GM19395 (cell line): ENCODE results near the gene MN1.

ENCODE experiments used
- ATAC-seq: cut with Tn5 transposase; IDR thresholded peaks from one replicate; pipeline ENCODE4 v1.9.1; 2021; ENCODE audit warnings: mild to moderate bottlenecking, moderate library complexity; ENCODE audit not compliant: unreplicated experiment

The MN1 gene

GRCh38 chr22:27827604-27828587 is 26.3 kb upstream of the MN1 start:
- no peak for ATAC-seq

- ATAC-seq = no peak
These were observed 23.6 kb upstream of the MN1 start for GRCh38 chr22:27825174-27825573.

DNA sequence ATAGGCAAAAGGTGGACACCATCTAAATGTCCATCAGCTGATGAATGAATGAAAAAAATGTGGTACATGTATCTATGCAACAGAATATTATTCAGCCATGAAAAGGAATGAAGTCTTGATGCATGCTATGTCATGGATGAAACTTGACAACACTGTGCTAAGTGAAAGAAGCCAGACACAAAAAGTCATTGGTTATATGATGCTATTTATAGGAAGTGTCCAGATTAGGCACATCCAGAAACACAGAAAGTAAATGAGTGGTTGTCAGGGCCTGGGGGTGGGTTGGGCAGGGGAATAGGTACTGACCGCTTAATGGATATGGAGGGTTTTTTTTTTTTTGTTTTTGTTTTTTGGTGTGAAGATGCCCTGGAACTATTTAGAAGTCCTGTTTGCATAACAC is 21.7 kb upstream of the MN1 start:
- no peak for ATAC-seq

- ATAC-seq = no peak
These were observed 19.6 kb upstream of the MN1 start for GRCh38 chr22:27820896-27821866.

DNA sequence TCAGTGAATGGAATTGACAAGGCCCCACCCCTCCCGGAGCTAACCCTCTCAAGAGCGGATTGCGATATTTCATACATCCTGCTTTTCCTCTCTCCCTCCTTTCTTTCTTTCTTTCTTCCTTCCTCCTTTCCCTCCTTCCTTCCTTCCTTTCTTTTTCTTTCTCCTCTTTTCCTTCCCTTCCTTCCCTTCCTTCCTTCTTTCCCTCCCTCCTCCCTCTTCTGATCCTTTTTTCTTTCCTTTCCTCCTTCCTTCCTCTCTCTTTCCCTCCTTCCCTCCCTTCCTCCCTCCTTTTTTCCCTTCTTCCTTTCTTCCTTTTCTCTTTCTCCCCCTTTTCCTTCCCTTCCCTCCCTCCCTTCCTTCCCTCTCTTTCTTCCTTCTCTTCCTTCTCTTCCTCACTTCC is 15.0 kb upstream of the MN1 start:
- ATAC-seq = no peak

- no peak for ATAC-seq
These were observed 14.4 kb upstream of the MN1 start for GRCh38 chr22:27815826-27816530.

GRCh38 chr22:27814993-27815392 is 13.4 kb upstream of the MN1 start:
- ATAC-seq = no peak

- no peak for ATAC-seq
These were observed 10.2 kb upstream of the MN1 start for GRCh38 chr22:27811778-27812177.

DNA sequence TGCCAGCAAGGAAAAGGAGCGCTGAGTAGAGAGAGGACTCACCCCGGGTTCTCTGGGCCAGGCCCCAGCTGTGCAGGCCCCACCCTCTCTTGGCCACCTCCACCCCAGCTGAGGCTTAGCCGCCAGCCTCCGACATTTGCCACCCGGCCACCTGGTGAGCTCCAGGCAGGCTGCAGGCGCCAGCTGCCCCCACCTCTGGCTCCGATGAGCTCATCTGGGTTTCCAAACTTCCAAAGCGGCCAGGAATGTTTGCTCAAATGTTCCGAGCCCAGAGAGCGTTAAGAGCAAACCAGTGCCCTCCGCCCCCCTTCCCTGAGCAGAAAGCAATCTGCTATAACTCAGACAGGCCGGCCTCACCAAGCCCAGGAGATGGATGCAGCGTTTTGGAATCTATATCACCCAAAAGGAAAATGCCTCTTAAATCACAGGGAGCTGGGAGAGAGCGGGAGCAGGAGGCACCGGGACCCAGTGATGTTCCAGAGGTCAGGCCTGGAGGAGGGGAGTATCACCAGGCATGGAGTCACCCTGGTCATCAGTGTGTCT is 9.1 kb upstream of the MN1 start:
- ATAC-seq = no peak

DNA sequence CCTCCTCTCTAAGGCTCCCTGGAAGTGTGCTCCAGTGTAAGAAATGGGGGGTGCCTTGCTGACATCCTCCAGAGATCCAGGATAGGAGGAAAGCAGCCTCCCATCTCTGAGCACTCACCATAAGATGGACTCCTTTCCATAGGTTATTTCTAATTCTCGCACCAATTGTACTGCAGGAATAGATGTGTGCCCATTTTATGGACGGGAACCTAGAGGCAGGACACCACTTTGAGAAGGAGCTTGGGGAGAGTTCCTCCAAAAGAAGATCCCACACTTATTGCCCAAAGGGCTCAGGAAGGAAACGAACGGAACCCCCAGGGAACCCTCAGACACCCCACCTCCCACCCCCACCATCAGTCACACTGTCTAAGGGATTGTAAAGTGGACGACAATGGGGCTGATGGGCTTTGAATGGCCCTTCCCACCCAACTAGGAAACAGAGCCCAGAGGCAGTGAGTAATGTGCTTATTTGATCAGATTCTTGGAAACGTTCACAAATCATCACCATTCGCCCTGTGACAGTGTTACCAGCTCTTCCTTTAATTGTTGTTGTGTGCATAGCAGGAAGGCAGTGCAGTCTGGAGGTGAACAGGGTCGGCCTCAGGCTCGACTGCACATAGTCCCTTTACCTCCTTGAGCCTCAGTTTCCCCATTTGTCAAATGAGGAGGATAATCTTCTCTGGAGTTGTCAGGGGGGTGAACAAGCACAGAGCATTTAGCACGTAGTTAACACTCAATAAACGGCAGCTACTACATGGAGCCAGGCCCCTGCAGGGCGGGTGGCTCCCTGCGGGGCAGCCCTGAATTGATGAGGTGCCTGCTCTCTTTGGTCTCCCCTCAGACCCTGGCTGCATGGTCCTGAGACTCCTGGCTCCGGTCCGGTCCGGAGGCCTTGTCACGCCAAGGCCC is 8.4 kb upstream of the MN1 start:
- no peak for ATAC-seq

- ATAC-seq = no peak
These were observed 7.7 kb upstream of the MN1 start for GRCh38 chr22:27809226-27809603.

- ATAC-seq = no peak
These were observed 7.1 kb upstream of the MN1 start for GRCh38 chr22:27808451-27809225.

DNA sequence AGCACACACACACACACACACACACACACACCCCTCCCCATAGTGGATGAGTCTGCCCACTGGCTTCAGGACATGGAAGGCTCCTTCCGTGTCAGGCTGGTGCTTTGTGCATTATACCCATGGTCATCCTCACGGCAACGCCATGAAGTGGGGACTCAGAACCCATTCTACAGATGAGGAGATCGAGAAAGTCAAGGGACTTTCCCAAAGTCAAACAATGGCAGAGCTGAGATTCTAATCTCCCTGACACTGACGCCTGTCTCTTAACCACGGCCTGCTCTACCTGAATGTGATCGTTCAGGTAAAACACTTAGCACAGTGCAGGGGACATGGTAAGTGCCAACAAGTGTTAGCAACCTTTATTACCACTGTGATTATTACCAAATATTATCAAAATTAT is 4.3 kb upstream of the MN1 start:
- no peak for ATAC-seq

DNA sequence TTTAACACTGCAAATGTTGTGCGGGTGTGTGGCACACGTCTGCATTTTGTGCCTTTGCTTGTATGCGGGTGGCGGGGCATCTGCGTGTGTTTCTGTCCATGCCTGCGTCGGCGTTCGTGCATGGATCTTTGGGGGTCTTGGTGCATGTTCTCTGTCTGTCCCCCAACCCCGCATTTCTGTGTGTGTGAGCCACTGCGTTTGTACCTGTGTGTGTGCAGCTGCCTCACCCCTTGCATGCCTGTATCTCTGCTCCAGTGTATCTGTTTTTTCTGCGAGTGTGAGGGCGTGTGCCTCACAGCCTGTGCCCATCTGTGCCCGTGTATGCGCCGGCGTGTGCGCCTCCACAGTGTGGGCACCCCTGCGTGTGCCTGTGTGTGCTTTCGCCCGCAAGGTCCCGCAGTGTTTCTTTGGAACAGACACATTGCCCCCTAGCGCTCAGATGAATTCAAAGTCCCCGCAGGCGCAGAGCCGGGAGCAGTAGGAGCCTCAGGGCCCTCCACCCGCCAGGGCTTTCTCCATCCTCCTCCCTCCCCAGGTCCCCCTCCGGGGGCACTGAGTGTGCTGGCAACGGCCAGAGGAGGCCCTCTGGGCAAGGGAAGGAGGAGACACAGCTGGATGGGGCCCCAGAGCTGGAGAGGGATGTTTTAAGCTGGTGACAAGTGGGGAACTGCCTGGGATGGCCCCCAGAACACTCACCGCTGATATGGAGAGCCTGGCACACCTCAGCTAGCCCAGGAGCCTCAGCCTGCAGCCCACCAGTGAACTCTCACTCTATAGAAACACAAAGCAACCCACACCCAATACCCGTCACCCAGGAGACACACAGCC is 3.1 kb upstream of the MN1 start:
- ATAC-seq = no peak

DNA sequence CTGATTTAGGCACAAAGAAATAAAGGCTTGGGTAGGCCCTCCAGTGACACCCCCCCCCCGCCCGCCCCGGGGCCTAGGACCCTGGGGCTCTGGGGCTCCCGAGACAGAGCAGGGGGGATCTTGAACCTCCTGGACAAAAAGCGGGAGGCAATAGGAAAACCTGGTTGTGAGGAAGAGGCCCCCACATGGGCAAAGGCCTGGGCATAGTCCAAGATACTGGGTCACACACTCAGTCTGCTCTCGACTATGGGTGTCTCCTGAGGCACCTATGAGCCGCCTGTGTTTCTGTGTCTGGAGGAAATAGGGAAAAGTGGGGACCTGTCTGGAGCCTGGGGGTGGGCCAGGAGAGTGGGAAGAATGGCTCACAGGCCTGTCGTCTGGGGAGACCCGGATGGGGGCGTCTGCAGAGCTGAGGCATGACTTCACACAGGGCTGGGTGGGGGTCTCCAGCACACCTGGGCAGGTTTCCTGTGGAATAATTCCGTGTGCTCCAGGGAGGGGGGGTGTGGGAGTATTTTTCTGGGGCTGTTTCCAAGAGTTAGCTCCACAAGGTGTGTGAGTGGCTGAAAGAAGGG is 2.4 kb upstream of the MN1 start:
- ATAC-seq = no peak

- ATAC-seq = no peak
These were observed 954 bp upstream of the MN1 start for GRCh38 chr22:27802346-27803073.

DNA sequence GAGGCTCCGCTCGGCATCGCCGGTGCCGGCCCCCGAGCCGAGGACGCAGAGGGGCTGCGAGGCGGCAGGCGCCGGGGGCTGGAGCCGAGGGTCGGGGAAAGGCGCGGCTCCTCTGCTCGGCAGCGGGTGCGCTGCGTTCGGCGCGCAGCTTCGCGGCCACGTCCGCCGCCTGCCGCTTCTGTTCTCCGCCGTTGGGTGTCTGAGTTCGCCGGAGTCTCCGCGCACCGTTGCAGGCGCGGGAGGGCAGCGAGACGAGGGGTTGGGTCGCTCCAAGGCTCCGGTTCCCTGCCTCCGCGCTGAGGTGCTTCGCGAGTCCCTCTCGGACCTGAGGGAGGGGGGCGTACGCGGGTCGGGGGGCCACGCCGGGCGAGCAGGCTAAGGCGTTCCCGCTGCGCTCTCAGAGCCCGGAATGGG is 347 bp downstream of the MN1 start:
- ATAC-seq = no peak
